Astrocyte (in vitro differentiated cells and primary cell): Measurements from ENCODE around the gene ARHGAP9. TPM values are rescaled to one million over a fixed set of nuclear protein-coding genes. Genes with fewer than 3 reads are reported as not detected.

ENCODE experiments used
- DNase-seq: peaks from one replicate; pipeline ENCODE4 v3.0.0-alpha.2; 2010; ENCODE audit warnings: low read depth
- FAIRE-seq: peaks from 2 replicates; lab custom pipeline; 2011; peaks lifted over from hg19 to GRCh38; lab: Jason Lieb, UNC
- H2AFZ ChIP-seq: 2 replicates; pipeline ENCODE4 v1.6.0; 2012; ENCODE audit warnings: low read depth, low read length, inconsistent platforms
- H3K27ac ChIP-seq: 2 replicates; pipeline ENCODE4 v1.5.1; 2011; ENCODE audit warnings: low read depth, low read length, inconsistent platforms
- H3K27me3 ChIP-seq: 2 replicates; pipeline ENCODE4 v1.6.0; 2011; ENCODE audit warnings: low read length, inconsistent platforms; ENCODE audit not compliant: insufficient read depth
- H3K36me3 ChIP-seq: 2 replicates; pipeline ENCODE4 v1.5.1; 2011; ENCODE audit warnings: low read length, inconsistent platforms; ENCODE audit not compliant: insufficient read depth
- H3K4me1 ChIP-seq: 2 replicates; pipeline ENCODE4 v1.5.1; 2011; ENCODE audit warnings: low read length, inconsistent platforms; ENCODE audit not compliant: insufficient read depth
- H3K4me2 ChIP-seq: 2 replicates; pipeline ENCODE4 v1.6.0; 2012; ENCODE audit warnings: low read length, inconsistent platforms
- H3K4me3 ChIP-seq: 2 replicates; pipeline ENCODE4 v1.5.1; 2011; ENCODE audit warnings: low read depth, mild to moderate bottlenecking, low read length, inconsistent platforms; ENCODE audit not compliant: insufficient read depth
- H3K79me2 ChIP-seq: 2 replicates; pipeline ENCODE4 v1.6.0; 2012; ENCODE audit warnings: mild to moderate bottlenecking, low read length, inconsistent platforms; ENCODE audit not compliant: insufficient read depth
- H3K9ac ChIP-seq: 2 replicates; pipeline ENCODE4 v1.6.0; 2012; ENCODE audit warnings: mild to moderate bottlenecking, low read length, inconsistent platforms
- H3K9me3 ChIP-seq: 2 replicates; pipeline ENCODE4 v1.5.1; 2012; ENCODE audit warnings: low read depth, mild to moderate bottlenecking, low read length, inconsistent platforms; ENCODE audit not compliant: insufficient read depth
- H4K20me1 ChIP-seq: 2 replicates; pipeline ENCODE4 v1.6.0; 2012; ENCODE audit warnings: low read length, inconsistent platforms; ENCODE audit not compliant: insufficient read depth
- H3K27ac Mint-ChIP-seq: one replicate; pipeline ENCODE4 v1.8.0; 2021; ENCODE audit warnings: mild to moderate bottlenecking, mixed read lengths; ENCODE audit not compliant: unreplicated experiment
- H3K27me3 Mint-ChIP-seq: one replicate; pipeline ENCODE4 v1.8.0; 2021; ENCODE audit warnings: low read depth, mixed read lengths; ENCODE audit not compliant: unreplicated experiment
- H3K36me3 Mint-ChIP-seq: one replicate; pipeline ENCODE4 v1.8.0; 2021; ENCODE audit warnings: low read depth, mixed read lengths; ENCODE audit not compliant: unreplicated experiment
- H3K4me1 Mint-ChIP-seq: one replicate; pipeline ENCODE4 v1.8.0; 2021; ENCODE audit warnings: low read depth, mixed read lengths; ENCODE audit not compliant: unreplicated experiment
- H3K4me3 Mint-ChIP-seq: one replicate; pipeline ENCODE4 v1.8.0; 2021; ENCODE audit warnings: mild to moderate bottlenecking, moderate library complexity, mixed read lengths; ENCODE audit not compliant: unreplicated experiment
- H3K9me3 Mint-ChIP-seq: one replicate; pipeline ENCODE4 v1.8.0; 2021; ENCODE audit warnings: mild to moderate bottlenecking, mixed read lengths; ENCODE audit not compliant: unreplicated experiment
- CTCF ChIP-seq: IDR thresholded peaks from 2 replicates; pipeline ENCODE4 v1.5.1; 2011; ENCODE audit warnings: low read depth, mild to moderate bottlenecking, inconsistent platforms, low read length, moderate library complexity; ENCODE audit not compliant: insufficient read depth
- EZH2 ChIP-seq: IDR thresholded peaks from 2 replicates; pipeline ENCODE4 v1.6.1; 2012; ENCODE audit warnings: mild to moderate bottlenecking, low read length, inconsistent platforms; ENCODE audit not compliant: insufficient read depth
- total RNA-seq: library from RNA; stranded (reverse); gene quantifications from 2 replicates; pipeline ENCODE4 v1.2.1, GENCODE V29; 2021

The ARHGAP9 gene
- total RNA-seq, 1 donor from 2014 or later, result 3.1 TPM

GRCh38 chr12:57455374-57456144, 24.1 kb downstream of the ARHGAP9 start:
- no peak for FAIRE-seq
- no peak for DNase-seq
- Histone ChIP-seq H4K20me1 (no peaks in the 10 kb centered on the region), H3K4me2 (peak overlapping the region; percentile 28), H3K9me3 (no peaks in the 10 kb centered on the region), H3K9ac (no peak overlapping the region), H3K79me2 (no peaks in the 10 kb centered on the region), H3K27ac (no peak overlapping the region), H3K36me3 (no peaks in the 10 kb centered on the region), H3K4me3 (no peak overlapping the region), H2AFZ (peak overlapping the region; percentile 55), H3K4me1 (peaks cover 27% of the 10 kb centered on the region), H3K27me3 (peaks cover 5% of the 10 kb centered on the region)
- no peaks in the 10 kb centered on the region for H3K27me3 Mint-ChIP-seq
- no peaks in the 10 kb centered on the region for H3K36me3 Mint-ChIP-seq
- peak overlapping the region; percentile 86 for H3K4me3 Mint-ChIP-seq
- no peak for TF ChIP-seq EZH2
- no peak for TF ChIP-seq CTCF
- H3K9me3 Mint-ChIP-seq, result peaks cover 2% of the 10 kb centered on the region
- H3K27ac Mint-ChIP-seq, result peak overlapping the region; percentile 98
- peaks cover 48% of the 10 kb centered on the region for H3K4me1 Mint-ChIP-seq

GRCh38 chr12:57454566-57455373, 24.9 kb downstream of the ARHGAP9 start, which contains the start of gene INHBE:
TSS of gene INHBE (plus strand) at chr12:57455307. CDS start at chr12:57455537, 230 bp downstream.
- Mint-ChIP-seq H3K27ac (peak within 1 kb of the TSS; percentile 98), H3K27me3 (peaks cover 4% of the 10 kb centered on the region), H3K9me3 (peaks cover 9% of the 10 kb centered on the region), H3K4me1 (peaks cover 44% of the 10 kb centered on the region), H3K4me3 (peak within 1 kb of the TSS; percentile 86), H3K36me3 (no peaks in the 10 kb centered on the region)
- Histone ChIP-seq H3K36me3 (no peaks in the 10 kb centered on the region), H3K9me3 (no peaks in the 10 kb centered on the region), H3K4me3 (no peak within 1 kb of the TSS), H3K27ac (no peak within 1 kb of the TSS), H3K27me3 (peaks cover 5% of the 10 kb centered on the region), H3K9ac (peak within 1 kb of the TSS; percentile 42), H3K4me2 (peak within 1 kb of the TSS; percentile 28), H3K4me1 (peaks cover 24% of the 10 kb centered on the region), H2AFZ (peak within 1 kb of the TSS; percentile 55), H4K20me1 (no peaks in the 10 kb centered on the region), H3K79me2 (no peaks in the 10 kb centered on the region)
- TF ChIP-seq EZH2 (no peak), CTCF (no peak)
- DNase-seq, result peak; percentile 59
- no peak for FAIRE-seq
